Raji (cell line): ENCODE results near the gene OR10D3.

ENCODE experiments used
- POLR2A ChIP-seq: IDR thresholded peaks from 2 replicates; pipeline ENCODE4 v1.6.1; 2011; ENCODE audit warnings: low read depth, low read length, control low read depth; ENCODE audit not compliant: insufficient read depth

The OR10D3 gene

DNA sequence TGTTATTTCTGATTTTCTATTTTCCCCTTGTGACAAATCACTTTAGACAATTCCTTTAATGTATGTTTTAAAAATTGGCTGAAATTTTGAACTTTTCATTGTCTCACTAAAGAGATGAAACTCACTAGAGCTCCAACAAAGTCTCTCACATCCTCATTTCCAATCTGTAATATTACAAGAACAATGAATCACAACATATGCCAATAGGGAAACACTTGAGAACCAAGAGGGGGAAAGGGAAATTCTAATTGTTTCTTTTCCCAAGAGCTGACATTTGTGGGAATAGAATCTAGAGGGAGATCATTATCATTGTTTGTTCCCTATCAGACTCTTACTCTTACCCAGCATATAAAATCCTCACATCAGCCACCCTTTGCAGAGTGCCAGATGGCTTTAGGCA lies 28.2 kb downstream of the OR10D3 start:
- TF ChIP-seq POLR2A: no peak

DNA sequence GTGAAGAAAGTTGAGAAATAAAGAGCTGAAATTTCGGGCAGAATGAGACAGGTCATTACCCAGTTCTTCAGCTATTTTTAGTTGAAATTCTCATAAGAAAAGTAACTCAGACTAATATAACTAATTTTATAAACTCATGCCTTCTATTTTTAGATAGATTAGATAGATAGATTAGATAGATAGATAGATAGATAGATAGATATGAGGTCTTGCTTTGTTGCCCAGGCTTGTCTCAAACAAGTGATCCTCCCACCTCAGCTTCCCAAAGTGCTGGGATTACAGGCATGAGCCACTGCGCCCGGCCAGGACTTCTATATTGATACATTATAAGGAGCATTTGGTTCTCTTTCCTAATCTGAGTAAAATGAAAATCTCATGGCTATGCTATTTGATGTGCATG lies 30.9 kb downstream of the OR10D3 start:
- no peak for TF ChIP-seq POLR2A

DNA sequence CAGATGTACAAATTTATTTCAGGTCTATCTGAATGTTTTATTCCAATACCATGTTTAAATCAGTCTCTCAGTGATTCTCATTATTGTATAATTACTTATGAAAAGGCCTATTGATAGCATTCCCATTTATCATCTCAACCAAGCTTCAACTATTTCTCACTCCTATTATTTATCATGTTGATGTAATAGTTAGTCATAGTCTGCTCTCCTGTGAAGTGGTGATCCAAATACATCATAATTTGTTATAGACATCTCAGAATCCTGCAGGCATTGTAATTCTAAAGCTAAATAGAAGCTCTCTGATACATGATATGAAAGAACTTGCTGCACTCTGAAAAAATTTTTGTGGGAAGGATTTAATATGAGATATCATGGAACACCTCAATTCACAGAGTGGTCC lies 36.0 kb downstream of the OR10D3 start:
- no peak for TF ChIP-seq POLR2A

DNA sequence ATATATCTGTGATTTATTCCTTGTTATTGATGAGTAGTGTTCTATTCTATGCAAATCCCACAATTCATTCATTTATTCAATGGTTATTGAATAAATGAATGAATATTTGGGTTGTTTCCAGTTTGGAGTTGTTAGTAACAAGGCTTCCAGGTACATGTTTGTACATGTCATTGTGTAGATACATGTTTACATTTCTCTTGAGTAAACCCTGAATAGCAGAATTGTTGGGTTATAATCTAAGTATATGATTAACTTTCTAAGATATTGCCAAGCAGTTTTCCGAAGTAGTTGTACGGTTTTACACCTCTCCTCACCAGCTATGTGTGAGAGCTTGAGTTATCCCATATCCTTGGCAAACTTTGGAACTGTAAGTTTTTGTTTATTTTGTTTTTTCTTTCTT lies 39.3 kb downstream of the OR10D3 start:
- no peak for TF ChIP-seq POLR2A

DNA sequence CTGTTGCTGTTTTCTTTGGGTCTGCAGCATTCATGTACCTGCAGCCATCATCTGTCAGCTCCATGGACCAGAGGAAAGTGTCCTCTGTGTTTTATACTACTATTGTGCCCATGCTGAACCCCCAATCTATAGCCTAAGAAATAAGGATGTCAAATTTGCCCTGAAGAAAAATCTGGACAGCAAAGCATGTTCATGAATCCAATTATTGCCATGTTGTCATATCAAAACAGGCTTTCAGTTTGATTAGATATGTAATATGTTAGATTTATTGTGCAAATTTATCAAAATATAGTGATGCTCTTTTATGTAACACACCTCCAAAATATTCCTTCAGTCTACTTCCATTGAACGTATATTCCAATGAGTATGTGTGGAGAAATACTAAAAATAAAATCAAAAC lies 42.3 kb downstream of the OR10D3 start:
- no peak for TF ChIP-seq POLR2A

DNA sequence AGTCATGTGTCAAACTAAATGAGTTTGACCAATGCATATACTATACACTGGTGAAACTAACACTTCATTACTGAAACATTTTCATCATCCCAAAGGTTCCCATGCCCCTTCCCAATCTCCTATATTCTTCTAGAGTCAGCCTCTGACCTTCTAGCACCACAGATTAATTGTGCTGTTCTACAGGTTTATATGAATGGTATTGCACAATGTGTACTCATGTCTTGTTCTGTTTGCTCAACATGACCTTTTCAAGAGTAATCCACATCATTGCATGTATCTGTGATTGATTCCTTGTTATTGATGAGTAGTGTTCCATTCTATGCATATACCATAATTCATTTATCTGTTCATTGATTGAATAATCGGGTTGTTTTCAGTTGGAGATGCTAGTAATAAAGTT lies 50.2 kb downstream of the OR10D3 start:
- TF ChIP-seq POLR2A: no peak
